ENCODE data around the gene TREML1. TPM values are rescaled to one million over a fixed set of nuclear protein-coding genes. Genes with fewer than 3 reads are reported as not detected.

The TREML1 gene
- total and polyA plus RNA-seq, 2 donors (not counting 1 experiment from before 2014, with no cell fraction given) = not detected

DNA sequence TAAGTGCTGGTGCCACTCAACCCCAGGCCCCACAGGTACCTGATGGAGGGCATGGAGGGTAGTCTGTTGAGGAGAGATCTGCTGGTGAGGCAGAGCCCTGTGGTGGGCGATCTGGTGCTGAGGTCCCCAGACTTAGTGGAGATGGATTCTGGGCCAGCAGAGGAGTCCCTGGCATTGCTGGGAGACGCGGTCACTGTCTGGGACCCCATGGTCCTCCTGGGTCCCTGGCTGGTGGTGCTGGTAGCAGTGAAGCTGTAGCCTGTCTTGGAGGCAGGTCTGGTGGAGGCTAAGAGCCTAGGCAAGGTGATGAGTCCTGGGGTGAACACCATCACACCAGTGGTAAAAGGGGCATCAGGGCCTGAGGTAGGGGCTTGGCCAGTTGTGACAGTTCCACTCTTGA, 40.2 kb upstream of the TREML1 start:
- no peak overlapping the region for H3K4me2 ChIP-seq (ENCODE audit: extremely low read depth, insufficient read depth, low read length)
- no peak overlapping the region for H2AFZ ChIP-seq (ENCODE audit: low read length)
- H3K79me2 ChIP-seq (ENCODE audit: control insufficient read depth, insufficient read depth, low read length) = no peaks in the 10 kb centered on the region
- no peaks in the 10 kb centered on the region for H4K20me1 ChIP-seq (ENCODE audit: control insufficient read depth, extremely low read depth, insufficient read depth, low read length)
- no peak overlapping the region for H3K27ac ChIP-seq (ENCODE audit: insufficient read depth, low read length)
- no peak for DNase-seq (ENCODE audit: low read depth in 2 of 2)
- no peaks in the 10 kb centered on the region for H3K27me3 ChIP-seq (ENCODE audit: control insufficient read depth, insufficient read depth, low read length)
- H3K4me3 ChIP-seq (replicated peaks in 1 of 4; ENCODE audit: control extremely low read depth in 1 of 4, insufficient read depth in 1 of 4, low read depth in 3 of 4, low read length in 4 of 4) = no peak overlapping the region
- no peak overlapping the region for H3K9ac ChIP-seq (ENCODE audit: insufficient read depth, low read length)
- H3K4me1 ChIP-seq (ENCODE audit: control insufficient read depth, extremely low read depth, insufficient read depth, low read length) = no peaks in the 10 kb centered on the region
- H3K9me3 ChIP-seq (ENCODE audit: control insufficient read depth, insufficient read depth, low read depth, low read length) = no peaks in the 10 kb centered on the region
- TF ChIP-seq, protein P1, sequence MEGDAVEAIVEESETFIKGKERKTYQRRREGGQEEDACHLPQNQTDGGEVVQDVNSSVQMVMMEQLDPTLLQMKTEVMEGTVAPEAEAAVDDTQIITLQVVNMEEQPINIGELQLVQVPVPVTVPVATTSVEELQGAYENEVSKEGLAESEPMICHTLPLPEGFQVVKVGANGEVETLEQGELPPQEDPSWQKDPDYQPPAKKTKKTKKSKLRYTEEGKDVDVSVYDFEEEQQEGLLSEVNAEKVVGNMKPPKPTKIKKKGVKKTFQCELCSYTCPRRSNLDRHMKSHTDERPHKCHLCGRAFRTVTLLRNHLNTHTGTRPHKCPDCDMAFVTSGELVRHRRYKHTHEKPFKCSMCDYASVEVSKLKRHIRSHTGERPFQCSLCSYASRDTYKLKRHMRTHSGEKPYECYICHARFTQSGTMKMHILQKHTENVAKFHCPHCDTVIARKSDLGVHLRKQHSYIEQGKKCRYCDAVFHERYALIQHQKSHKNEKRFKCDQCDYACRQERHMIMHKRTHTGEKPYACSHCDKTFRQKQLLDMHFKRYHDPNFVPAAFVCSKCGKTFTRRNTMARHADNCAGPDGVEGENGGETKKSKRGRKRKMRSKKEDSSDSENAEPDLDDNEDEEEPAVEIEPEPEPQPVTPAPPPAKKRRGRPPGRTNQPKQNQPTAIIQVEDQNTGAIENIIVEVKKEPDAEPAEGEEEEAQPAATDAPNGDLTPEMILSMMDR (conservative IDR thresholded peaks at IDR 0.05 in 1 of 2, IDR thresholded peaks at IDR 0.05 in 1 of 2; ENCODE audit: low read depth in 1 of 2, low read length in 2 of 2) = no peak
- TF ChIP-seq EZH2 (IDR thresholded peaks at IDR 0.05; ENCODE audit: low read length, missing control alignments) = no peak
- no peaks in the 10 kb centered on the region for H3K36me3 ChIP-seq (ENCODE audit: control insufficient read depth, insufficient read depth, low read length)

GRCh38 chr6:41193884-41194283, 39.7 kb upstream of the TREML1 start:
- Histone ChIP-seq H3K36me3 (ENCODE audit: control insufficient read depth, insufficient read depth, low read length) (no peaks in the 10 kb centered on the region), H2AFZ (ENCODE audit: low read length) (no peak overlapping the region), H3K4me2 (ENCODE audit: extremely low read depth, insufficient read depth, low read length) (no peak overlapping the region), H3K4me3 (replicated peaks in 1 of 4; ENCODE audit: control extremely low read depth in 1 of 4, insufficient read depth in 1 of 4, low read depth in 3 of 4, low read length in 4 of 4) (no peak overlapping the region), H4K20me1 (ENCODE audit: control insufficient read depth, extremely low read depth, insufficient read depth, low read length) (no peaks in the 10 kb centered on the region), H3K9me3 (ENCODE audit: control insufficient read depth, insufficient read depth, low read depth, low read length) (no peaks in the 10 kb centered on the region), H3K9ac (ENCODE audit: insufficient read depth, low read length) (no peak overlapping the region), H3K27ac (ENCODE audit: insufficient read depth, low read length) (no peak overlapping the region), H3K79me2 (ENCODE audit: control insufficient read depth, insufficient read depth, low read length) (no peaks in the 10 kb centered on the region), H3K4me1 (ENCODE audit: control insufficient read depth, extremely low read depth, insufficient read depth, low read length) (no peaks in the 10 kb centered on the region), H3K27me3 (ENCODE audit: control insufficient read depth, insufficient read depth, low read length) (no peaks in the 10 kb centered on the region)
- no peak for DNase-seq (ENCODE audit: low read depth in 2 of 2)
- TF ChIP-seq, protein P1 (conservative IDR thresholded peaks at IDR 0.05 in 1 of 2, IDR thresholded peaks at IDR 0.05 in 1 of 2; ENCODE audit: low read depth in 1 of 2, low read length in 2 of 2) = no peak
- TF ChIP-seq EZH2 (IDR thresholded peaks at IDR 0.05; ENCODE audit: low read length, missing control alignments) = no peak

DNA sequence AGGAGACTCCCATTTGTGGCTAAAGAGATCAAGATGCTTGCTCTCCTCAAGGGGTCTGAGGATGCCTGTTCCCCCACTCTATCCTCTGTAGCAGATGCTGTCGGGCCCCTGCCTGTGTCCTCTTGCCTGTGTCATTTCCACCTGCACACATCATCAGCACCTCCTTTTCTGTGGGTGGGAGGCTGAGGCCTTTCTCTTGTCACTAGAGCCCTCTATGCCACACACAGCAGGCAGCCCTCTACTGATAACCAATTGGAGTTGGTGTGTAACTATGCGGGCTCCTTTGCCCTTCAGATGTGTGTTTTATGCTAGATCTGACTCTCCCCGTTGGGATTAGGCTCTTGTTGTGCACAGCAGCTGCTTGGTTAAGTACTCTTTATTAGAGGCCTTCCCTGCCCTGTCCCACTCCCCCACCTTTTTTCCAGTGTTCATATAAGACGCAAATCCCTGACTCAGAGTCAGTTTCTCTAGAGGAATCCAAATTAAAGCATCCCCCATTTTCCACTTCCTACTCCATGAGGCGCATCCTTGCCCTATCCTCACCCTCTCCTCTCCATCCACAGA, 39.1 kb upstream of the TREML1 start:
- no peak for TF ChIP-seq EZH2 (IDR thresholded peaks at IDR 0.05; ENCODE audit: low read length, missing control alignments)
- TF ChIP-seq, protein P1 (conservative IDR thresholded peaks at IDR 0.05 in 1 of 2, IDR thresholded peaks at IDR 0.05 in 1 of 2; ENCODE audit: low read depth in 1 of 2, low read length in 2 of 2) = no peak
- Histone ChIP-seq H4K20me1 (ENCODE audit: control insufficient read depth, extremely low read depth, insufficient read depth, low read length) (no peaks in the 10 kb centered on the region), H3K36me3 (ENCODE audit: control insufficient read depth, insufficient read depth, low read length) (no peaks in the 10 kb centered on the region), H3K9ac (ENCODE audit: insufficient read depth, low read length) (no peak overlapping the region), H3K4me2 (ENCODE audit: extremely low read depth, insufficient read depth, low read length) (no peak overlapping the region), H3K9me3 (ENCODE audit: control insufficient read depth, insufficient read depth, low read depth, low read length) (no peaks in the 10 kb centered on the region), H3K4me1 (ENCODE audit: control insufficient read depth, extremely low read depth, insufficient read depth, low read length) (no peaks in the 10 kb centered on the region), H3K27ac (ENCODE audit: insufficient read depth, low read length) (no peak overlapping the region), H3K27me3 (ENCODE audit: control insufficient read depth, insufficient read depth, low read length) (no peaks in the 10 kb centered on the region), H2AFZ (ENCODE audit: low read length) (no peak overlapping the region), H3K4me3 (replicated peaks in 1 of 4; ENCODE audit: control extremely low read depth in 1 of 4, insufficient read depth in 1 of 4, low read depth in 3 of 4, low read length in 4 of 4) (no peak overlapping the region), H3K79me2 (ENCODE audit: control insufficient read depth, insufficient read depth, low read length) (no peaks in the 10 kb centered on the region)
- no peak for DNase-seq (ENCODE audit: low read depth in 2 of 2)
